Loucy (cell line): ENCODE results near the gene RNLS.

Experiments used
- EZH2phosphoT487 ChIP-seq: fragments of 200-600 bp; IDR thresholded peaks from 2 replicates; pipeline ENCODE4 v1.6.1; 2018; ENCODE audit warnings: antibody characterized with exemption, mild to moderate bottlenecking, moderate library complexity, borderline replicate concordance
- TF ChIP-seq, protein P1 (sequence below): fragments of 200-600 bp; sonication (generic); conservative IDR thresholded peaks from 2 replicates; pipeline ENCODE4 v1.5.1; 2014; ENCODE audit warnings: mild to moderate bottlenecking, antibody characterized with exemption, low read length

DNA sequence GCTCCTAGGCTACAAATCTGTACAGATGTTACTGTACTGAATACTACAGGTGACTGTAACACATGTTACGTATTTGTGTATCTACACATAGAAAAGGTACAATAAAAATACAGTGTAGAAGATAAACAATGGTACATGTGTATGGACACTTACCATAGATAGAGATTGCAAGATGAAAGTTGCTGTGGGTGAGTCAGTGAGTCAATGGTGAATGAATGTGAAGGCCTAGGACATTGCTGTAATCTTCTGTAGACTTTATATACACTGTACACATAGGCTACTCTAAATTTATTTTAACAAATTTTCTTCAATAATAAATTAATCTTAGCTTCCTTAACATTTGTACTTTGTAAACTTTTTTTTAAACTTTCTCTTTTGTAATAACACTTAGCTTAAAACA, 205.6 kb downstream of the RNLS start:
- TF ChIP-seq, protein P1, sequence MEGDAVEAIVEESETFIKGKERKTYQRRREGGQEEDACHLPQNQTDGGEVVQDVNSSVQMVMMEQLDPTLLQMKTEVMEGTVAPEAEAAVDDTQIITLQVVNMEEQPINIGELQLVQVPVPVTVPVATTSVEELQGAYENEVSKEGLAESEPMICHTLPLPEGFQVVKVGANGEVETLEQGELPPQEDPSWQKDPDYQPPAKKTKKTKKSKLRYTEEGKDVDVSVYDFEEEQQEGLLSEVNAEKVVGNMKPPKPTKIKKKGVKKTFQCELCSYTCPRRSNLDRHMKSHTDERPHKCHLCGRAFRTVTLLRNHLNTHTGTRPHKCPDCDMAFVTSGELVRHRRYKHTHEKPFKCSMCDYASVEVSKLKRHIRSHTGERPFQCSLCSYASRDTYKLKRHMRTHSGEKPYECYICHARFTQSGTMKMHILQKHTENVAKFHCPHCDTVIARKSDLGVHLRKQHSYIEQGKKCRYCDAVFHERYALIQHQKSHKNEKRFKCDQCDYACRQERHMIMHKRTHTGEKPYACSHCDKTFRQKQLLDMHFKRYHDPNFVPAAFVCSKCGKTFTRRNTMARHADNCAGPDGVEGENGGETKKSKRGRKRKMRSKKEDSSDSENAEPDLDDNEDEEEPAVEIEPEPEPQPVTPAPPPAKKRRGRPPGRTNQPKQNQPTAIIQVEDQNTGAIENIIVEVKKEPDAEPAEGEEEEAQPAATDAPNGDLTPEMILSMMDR = no peak
- TF ChIP-seq EZH2phosphoT487 = no peak
